HG03066 (cell line): Measurements from ENCODE around the gene CAMK2D.
A peak's percentile ranks its signal among the peaks of the same experiment; 100 is the strongest.

ENCODE experiments used
- ATAC-seq: cut with Tn5 transposase; IDR thresholded peaks from one replicate; pipeline ENCODE4 v1.9.1; 2021; ENCODE audit warnings: low read depth; ENCODE audit not compliant: unreplicated experiment

Gene CAMK2D

DNA sequence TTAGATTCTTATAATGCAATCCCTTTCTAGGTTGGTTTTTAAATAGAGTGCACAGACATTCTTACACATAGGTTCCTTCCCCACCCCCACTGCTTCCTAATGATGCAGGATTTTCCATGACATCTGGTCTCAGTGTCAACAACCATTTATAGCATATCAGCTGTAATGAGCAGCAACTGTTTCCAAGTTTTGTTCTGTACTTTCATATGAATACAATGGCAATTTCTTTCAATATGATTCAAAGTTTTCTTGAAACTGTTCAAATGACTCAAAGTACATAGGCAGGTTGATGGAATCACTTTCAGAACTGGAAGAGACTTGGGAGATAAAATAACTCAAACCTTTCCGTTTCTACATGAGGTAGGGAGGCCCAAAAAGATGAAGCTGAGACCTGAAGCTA lies 220.7 kb downstream of the CAMK2D start:
- no peak for ATAC-seq

DNA sequence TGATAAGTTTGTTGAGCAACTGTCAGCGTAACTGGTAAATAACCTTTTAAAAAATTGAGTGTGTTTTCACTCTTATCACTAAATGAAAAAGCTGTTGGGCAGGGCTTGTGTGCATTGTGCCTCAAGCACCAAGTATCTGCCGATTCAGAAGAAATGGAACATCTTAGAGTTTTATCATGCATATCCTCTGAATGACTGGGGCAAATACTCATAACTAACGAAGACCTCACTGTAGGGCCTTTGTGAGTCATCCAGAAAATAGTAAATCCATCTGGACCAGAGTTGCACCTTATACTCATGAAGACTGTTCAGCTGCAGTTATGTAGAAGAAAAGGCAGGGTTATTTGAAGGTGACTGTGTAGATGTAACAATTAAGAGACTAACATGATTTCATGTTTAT lies 222.1 kb downstream of the CAMK2D start:
- ATAC-seq, result no peak

- ATAC-seq, result no peak
Measured at GRCh38 chr4:113537628-113538027, 223.9 kb downstream of the CAMK2D start.

DNA sequence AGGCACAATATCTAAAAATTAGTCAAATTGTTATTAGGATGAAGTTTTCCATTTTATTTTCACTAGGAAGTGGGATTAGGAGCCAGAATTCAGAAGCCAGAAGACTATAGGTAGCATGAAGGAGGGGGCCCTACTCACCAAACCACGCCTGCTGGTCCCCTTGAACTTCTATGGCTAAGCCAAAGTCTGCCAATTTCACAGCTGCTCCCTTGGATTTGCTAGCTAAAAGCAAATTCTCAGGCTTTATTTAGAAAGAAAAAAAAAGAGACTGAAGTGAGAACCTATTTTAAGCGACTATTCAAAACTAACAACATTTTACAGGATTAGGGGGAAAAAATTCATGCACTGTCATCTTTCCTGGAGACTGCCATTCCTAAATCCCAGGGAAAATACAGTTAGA lies 224.3 kb downstream of the CAMK2D start:
- ATAC-seq, result no peak

DNA sequence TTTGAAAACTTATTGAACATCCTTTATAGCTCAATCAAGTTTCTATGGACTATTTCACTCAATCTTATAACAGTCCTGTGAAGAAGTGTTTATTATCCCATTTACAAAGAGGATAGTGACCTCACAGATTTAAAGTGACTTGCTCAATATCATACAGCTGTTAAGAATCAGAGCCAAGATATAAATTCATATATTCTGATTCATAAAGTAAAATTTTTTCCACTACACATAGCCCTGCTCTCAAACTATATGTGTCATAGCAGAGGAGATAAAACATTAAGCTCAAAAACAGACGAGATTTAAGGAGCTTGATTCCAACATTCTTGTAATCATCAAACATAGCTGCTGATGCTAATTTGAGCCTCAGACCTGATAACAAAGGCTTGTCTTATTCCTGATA lies 226.8 kb downstream of the CAMK2D start:
- ATAC-seq, result no peak

- no peak for ATAC-seq
Measured at GRCh38 chr4:113531572-113531971, 230.0 kb downstream of the CAMK2D start.

- no peak for ATAC-seq
Measured at GRCh38 chr4:113528395-113528794, 233.1 kb downstream of the CAMK2D start.

GRCh38 chr4:113525521-113525920 lies 236.0 kb downstream of the CAMK2D start:
- no peak for ATAC-seq

DNA sequence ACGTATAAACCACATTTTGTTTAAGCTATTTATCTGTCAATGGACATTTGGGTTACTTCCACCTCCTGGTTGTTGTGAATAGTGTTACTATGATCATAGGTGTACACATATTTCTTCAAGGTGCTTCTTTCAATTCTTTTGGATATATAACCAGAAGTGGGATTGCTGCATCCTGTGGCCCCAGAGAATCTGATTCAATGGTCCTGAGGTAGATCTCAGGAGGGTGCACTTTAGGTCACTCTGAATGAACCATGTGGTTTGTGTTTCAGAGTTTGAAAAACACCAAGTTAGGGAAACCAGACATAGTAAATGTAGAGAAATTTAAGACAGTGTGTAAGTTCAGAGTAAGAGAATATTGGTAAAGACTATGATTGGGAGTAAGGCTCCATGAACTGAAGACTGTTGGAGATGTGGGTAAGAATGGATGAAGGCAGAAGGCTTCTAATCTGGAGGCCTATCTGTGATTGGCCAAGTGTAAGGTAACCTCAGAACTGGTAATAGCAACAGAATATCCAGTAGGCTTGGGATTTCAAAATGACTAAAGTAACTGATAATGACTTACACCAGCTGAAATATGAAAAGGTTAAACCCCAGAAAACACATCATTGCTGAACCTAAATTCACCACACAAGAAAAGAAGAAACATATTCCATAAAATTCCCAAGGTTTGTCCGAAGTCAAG lies 236.9 kb downstream of the CAMK2D start:
- ATAC-seq, result peak; percentile 35

DNA sequence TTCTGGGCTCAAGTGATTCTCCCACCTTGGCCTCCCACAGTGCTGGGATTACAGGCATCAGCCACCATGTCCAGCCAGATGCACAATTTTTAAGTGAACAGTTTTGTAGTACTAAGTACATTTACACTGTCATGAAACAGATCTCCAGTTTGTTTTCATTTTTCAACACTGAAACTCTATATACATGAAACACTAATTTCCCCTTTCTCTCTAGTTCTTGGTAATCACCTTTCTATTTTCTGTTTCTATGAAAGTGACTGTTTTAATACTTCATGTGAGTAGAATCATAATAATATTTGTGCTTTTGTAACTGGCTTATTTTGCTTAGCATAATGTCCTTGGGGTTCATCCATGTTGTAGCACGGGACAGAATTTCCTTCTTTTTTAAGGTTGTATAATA lies 237.4 kb downstream of the CAMK2D start:
- ATAC-seq, result peak; percentile 87

DNA sequence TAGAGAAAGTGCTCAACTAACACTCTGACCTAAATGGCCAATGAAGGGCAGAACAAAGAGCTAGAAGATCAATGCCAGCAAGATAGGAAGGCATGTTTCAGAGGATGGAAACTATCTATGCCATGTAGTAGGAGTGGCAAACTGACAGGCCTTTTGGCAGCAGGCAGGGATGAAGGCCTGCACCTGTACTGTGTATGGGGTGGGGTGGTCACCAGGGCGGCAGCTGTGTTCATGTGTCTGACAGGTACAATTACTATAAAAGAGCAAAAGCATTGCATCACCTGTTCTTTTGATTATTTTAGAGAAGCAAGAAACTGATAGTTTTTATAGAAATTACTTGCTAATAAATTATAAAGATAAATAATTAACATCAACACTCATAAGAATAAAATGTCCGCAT lies 239.1 kb downstream of the CAMK2D start:
- no peak for ATAC-seq

DNA sequence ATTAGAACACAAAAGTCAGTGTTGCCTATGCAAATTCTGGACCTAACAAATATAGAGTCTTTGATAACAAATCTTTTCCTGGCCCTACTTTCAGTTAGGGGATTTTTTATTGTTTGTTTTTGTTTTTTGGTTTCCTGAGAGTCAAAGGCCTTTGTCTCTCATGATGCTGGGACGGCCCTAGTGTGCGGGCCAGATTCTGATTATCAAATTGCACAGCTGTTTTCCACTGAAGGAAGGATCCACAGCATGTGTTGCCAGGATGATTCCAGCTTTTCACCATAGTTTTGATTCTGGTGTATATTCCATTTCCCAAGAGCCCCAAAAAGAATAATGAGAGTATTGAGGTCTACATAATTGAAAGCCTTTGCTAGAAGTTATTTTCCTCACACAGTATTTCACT lies 248.2 kb downstream of the CAMK2D start:
- ATAC-seq, result no peak

- ATAC-seq, result no peak
Measured at GRCh38 chr4:113512880-113513279, 248.7 kb downstream of the CAMK2D start.

DNA sequence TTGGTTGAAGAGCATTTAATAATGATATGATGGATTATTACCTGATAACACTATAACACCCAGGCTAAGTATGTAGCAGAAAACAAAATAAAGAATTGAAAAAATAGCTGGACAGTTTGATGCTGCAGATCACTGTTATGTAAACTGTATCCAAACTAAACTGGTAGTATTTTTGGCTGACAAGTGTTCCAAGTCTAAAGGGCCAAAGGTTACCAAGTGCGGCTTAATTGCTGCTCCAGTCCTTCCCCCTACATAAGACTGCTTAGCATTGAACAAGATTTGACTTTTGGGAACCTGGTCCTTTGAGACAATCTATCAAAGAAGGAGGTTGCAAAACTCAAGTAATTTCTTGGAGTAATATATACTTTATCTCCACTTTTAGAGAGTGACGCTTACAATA lies 249.6 kb downstream of the CAMK2D start:
- no peak for ATAC-seq

DNA sequence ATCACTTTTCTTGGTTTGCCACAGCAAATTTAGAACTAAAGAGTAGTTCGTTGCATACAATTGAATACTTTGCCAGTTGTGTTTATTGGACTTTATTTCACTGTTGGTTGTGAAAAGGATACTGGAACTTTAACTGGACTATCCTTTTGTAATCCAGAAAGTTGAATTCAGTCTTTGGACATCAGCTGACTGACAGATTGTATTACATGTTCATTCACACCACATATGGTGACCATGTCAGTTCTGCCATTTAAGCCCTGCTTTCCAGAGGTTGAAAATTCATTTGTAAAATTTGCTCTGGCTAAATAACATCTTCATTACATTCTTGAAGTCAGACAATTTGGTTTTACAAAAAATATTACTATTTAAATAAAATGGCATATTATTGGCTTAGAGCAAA lies 251.7 kb downstream of the CAMK2D start:
- ATAC-seq, result no peak

DNA sequence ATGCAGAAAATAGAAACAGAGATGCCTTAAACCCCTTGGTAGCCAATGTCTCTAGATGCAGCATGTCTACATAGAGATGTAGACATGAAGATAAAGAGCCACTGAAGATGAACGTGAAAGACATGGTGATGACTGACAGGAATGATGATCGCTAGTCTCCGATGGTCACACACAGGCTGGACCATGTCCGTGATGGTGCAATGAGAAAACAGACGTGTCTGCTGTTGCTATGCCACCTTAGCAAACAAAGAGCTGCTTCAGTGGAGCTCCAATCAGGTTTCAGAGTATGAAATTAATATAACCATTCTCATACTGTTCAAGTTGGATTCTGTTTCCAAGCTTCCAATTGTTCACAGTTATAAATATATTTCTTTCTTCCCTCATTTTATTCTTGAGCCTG lies 256.5 kb downstream of the CAMK2D start:
- ATAC-seq, result no peak

GRCh38 chr4:113504422-113504821 lies 257.1 kb downstream of the CAMK2D start:
- no peak for ATAC-seq

- ATAC-seq, result no peak
Measured at GRCh38 chr4:113503691-113504090, 257.8 kb downstream of the CAMK2D start.

GRCh38 chr4:113502906-113503305 lies 258.6 kb downstream of the CAMK2D start:
- no peak for ATAC-seq

DNA sequence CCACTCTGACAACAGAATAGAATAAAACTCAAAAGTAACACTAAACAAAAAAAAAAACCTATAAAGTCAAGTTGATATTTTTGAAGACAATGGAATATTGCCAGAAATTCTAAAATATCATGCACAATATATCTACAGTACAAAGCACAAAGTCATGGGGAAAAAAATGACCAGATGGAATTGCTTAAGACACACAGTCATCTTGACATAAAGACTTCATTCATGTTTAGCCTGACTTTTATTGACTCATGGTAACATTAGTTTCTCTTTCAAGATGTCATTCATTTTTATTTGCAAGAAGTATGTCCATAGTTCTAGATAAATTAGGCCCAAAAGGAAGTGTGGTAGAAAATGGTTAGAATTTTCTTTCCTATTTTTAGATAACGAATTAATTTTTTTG lies 259.1 kb downstream of the CAMK2D start:
- no peak for ATAC-seq

GRCh38 chr4:113500424-113500823 lies 261.1 kb downstream of the CAMK2D start:
- no peak for ATAC-seq

DNA sequence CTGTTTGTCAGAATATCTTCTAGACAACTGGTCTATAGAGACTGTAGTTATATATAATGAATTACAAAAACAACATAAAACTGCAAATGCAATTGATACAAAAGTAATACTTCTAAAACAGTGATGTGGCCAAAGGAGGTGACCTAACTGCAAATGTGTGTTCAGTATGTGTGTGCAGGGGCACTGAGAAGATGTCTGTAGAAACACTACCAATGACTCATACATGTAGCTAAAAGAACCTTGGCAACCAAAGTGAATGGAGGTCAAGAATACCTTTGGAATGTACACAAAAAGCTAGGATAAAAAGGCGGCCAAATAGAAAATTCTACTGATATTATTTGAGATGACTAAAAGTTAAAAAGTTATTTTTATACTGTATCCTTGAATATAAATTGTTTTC lies 261.8 kb downstream of the CAMK2D start:
- ATAC-seq, result no peak

- no peak for ATAC-seq
Measured at GRCh38 chr4:113499166-113499565, 262.4 kb downstream of the CAMK2D start.
